Measurements from ENCODE around the gene SLC6A12.

SLC6A12 gene

GRCh38 chr12:175759-176158, 38.2 kb downstream of the SLC6A12 start:
- no peak for DNase-seq

- no peak for DNase-seq
Measured at GRCh38 chr12:175250-175649, 38.7 kb downstream of the SLC6A12 start.

GRCh38 chr12:174596-174995, 39.4 kb downstream of the SLC6A12 start:
- DNase-seq = no peak

GRCh38 chr12:174124-174523, 39.8 kb downstream of the SLC6A12 start:
- DNase-seq = no peak

GRCh38 chr12:172732-173161, 41.2 kb downstream of the SLC6A12 start:
- no peak for DNase-seq

GRCh38 chr12:171743-172676, 41.9 kb downstream of the SLC6A12 start:
- no peak for DNase-seq

GRCh38 chr12:171276-171675, 42.7 kb downstream of the SLC6A12 start:
- DNase-seq = no peak

GRCh38 chr12:170371-171225, 43.4 kb downstream of the SLC6A12 start:
- DNase-seq = no peak

GRCh38 chr12:169528-170370, 44.2 kb downstream of the SLC6A12 start:
- no peak for DNase-seq

GRCh38 chr12:168763-169525, 45.0 kb downstream of the SLC6A12 start:
- no peak for DNase-seq

GRCh38 chr12:167959-168600, 45.9 kb downstream of the SLC6A12 start:
- no peak for DNase-seq

GRCh38 chr12:166425-167075, 47.4 kb downstream of the SLC6A12 start:
- no peak for DNase-seq

- no peak for DNase-seq
Measured at GRCh38 chr12:165862-166368, 48.0 kb downstream of the SLC6A12 start.

- no peak for DNase-seq
Measured at GRCh38 chr12:164207-164606, 49.8 kb downstream of the SLC6A12 start.

- DNase-seq = no peak
Measured at GRCh38 chr12:163406-163986, 50.5 kb downstream of the SLC6A12 start.

- DNase-seq = no peak
Measured at GRCh38 chr12:162467-163307, 51.3 kb downstream of the SLC6A12 start.

- no peak for DNase-seq
Measured at GRCh38 chr12:161823-162222, 52.1 kb downstream of the SLC6A12 start.

- no peak for DNase-seq
Measured at GRCh38 chr12:160858-161257, 53.1 kb downstream of the SLC6A12 start.

- DNase-seq = no peak
Measured at GRCh38 chr12:159156-159782, 54.7 kb downstream of the SLC6A12 start.
